ENCODE measurements around the gene CD109. TPM values are rescaled to one million over a fixed set of nuclear protein-coding genes. Genes with fewer than 3 reads are reported as not detected.

Gene CD109
- polyA plus RNA-seq, 3 donors: 10.1 to 12.5 (median 10.6) TPM

- peak; percentile 48 for DNase-seq
Observed at GRCh38 chr6:73854998-73855718, 159.2 kb downstream of the CD109 start.

DNA sequence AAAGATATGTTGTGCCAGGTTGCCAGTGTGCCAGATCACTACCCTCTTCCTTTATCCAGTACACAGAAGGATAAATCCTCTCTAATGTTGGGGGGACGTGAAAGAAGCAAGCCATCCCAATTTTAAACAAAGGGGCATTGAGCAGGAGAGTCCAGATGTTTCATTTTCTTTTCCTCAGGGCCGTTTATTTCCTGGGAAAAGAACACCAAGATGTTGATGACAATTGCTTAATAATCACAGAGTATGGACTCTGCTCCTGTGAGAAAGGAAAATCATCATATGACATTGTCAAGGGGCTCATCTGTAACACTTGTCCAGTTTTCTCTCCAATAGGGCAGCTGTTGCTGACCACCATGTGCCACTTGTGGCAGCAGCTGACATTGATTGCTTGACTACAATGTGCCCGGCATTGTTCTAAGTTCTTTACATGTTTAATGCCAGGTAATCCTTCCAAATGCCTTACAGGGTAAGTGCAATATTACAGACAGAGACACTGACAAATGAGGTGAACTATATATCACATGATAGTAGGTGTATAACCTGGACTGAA lies 161.4 kb downstream of the CD109 start:
- DNase-seq: no peak

DNA sequence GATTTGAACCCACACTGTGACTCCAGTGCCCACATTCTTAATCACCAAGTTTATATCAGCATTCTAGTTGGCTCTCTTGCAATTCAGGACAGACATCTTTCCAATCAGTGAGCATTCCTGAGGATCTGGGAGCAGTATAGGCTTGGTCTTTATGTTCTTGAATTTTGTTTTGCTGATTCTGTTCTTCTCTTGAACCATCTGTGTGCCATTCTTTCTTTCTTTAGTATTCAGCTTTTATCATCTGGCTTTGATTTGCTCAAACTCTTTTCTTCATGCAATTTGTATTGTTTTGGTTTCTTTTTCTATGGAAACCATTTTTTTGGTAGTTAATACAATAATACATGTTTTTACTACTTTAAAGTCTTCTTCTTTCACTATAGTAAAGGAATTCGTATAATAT lies 162.4 kb downstream of the CD109 start:
- DNase-seq: no peak

- no peak for DNase-seq
Observed at GRCh38 chr6:73860303-73860702, 164.3 kb downstream of the CD109 start.

DNA sequence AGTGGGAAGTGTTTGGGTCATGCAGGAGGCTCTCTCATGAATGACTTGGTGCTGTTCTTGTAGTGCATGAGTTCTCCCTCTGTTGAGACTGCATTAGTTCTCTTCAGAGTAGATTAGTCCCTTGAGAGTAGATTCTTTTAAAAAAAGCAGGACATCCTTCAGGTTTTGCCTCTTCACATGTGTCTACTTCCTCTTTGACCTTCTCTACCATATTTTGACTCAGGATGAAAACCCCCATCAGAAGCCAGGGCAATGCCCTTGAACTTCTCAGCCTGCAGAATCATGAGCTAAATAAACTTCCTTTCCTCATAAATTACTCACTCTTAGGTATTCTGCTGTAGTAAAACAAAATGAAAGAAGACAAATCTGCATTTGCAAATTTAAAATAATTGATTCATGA lies 170.3 kb downstream of the CD109 start:
- DNase-seq: no peak

DNA sequence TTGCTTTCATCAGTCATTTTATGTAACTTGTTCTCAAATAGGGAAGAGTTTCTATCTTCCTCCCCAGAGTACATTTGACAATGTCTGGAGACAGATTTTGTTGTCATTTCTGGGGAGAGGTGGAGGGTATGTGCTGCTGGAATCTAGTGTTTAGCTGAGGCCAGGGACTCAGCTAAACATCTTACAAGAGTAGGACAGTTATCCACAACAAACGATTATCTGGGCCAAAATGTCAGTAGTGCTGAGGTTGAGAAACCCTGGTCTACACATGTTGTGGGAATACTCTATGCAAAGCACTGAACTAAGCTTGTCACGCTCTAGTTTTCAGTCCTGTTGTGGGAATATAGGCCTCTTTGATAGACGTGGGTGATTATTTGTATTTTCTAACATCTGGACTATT lies 171.4 kb downstream of the CD109 start:
- DNase-seq: no peak

DNA sequence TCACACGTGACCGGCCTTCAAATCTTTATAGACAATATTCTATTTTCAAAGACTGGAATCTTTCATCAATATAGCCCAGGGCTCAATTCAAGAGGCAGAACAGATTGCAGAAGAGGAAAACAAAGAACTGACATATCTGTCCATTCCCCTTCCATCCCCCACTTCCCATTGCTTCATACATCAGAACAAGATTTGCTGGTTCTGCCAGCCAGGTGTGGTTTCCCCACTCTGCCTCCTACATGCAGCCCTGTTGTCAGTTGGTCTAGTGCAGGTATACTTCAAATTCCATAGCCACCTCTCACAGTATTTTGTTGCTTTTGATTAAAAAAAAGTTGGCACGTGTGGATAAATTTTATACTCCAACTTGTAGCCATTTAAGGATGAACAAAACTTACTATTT lies 174.9 kb downstream of the CD109 start:
- DNase-seq: no peak

DNA sequence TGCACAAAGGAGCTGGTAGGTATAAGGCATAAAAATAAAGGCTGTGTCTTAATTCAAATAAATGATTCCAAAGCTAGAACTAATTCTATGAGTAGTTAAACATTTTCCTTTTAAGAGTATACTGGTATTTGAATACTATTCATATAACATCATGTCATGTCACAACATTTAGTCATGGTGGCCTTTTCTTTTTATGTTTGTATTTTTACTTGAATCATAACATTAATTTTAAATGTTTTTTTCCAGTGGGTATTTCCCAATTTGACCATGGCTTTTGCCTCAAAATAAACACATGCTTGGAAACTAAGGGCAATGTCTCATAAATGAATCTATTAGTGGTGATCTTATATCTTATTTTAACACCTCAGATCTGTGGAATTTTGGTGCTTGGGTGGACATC lies 177.1 kb downstream of the CD109 start:
- no peak for DNase-seq

Other genes with a start within 250 kb of the CD109 start
- 1 to 10 TPM; 2.5 to 3.8 (median 3.1) TPM for gene CGAS, start 243.9 kb upstream of the CD109 start, polyA plus RNA-seq (ENCODE audit: insufficient read length in 3 of 3)
- 10 to 100 TPM; 26.1 to 33.2 (median 31.1) TPM for gene MTO1, start 234.5 kb upstream of the CD109 start, polyA plus RNA-seq (ENCODE audit: insufficient read length in 3 of 3)
- over 10,000 TPM; 18,033 to 19,623 (median 18,240) TPM for gene EEF1A1, start 175.2 kb upstream of the CD109 start, polyA plus RNA-seq (ENCODE audit: insufficient read length in 3 of 3)
- gene SLC17A5, start 42.2 kb upstream of the CD109 start, polyA plus RNA-seq (ENCODE audit: insufficient read length in 3 of 3): 10 to 100 TPM; 17.8 to 19.2 (median 17.9) TPM